Transverse colon (tissue), 4 donors: ENCODE measurements around the gene CLK4.

ENCODE experiments used
- CTCF ChIP-seq, 5 experiments: fragments of 200-600 bp in 3 of 5; fragments of 450-650 bp in 2 of 5; sonication (generic) in 3 of 5; IDR thresholded peaks; 1 replicate in 2 of 5; 2 replicates in 3 of 5; pipeline ENCODE4 v1.5.1; 2016 to 2017; ENCODE audit warnings: antibody characterized with exemption in 5 of 5, inconsistent platforms in 3 of 5, mild to moderate bottlenecking in 2 of 5, moderate library complexity in 1 of 5
- EP300 ChIP-seq: sonication (generic); formaldehyde crosslinking; IDR thresholded peaks from one replicate; pipeline ENCODE4 v1.6.1; 2017; ENCODE audit warnings: antibody characterized with exemption, low read depth
- POLR2A ChIP-seq: fragments of 450-650 bp; IDR thresholded peaks from one replicate; pipeline ENCODE4 v1.6.1; 2016; ENCODE audit warnings: antibody characterized with exemption, mild to moderate bottlenecking, moderate library complexity
- POLR2AphosphoS5 ChIP-seq, 3 donors: sonication (generic); formaldehyde crosslinking; IDR thresholded peaks; one replicate each; pipeline ENCODE4 v1.6.1; 2016; ENCODE audit warnings: antibody characterized with exemption in 3 of 3

GRCh38 chr5:178622679-178623247 is 4.1 kb downstream of the CLK4 start:
- TF ChIP-seq CTCF (IDR thresholded peaks at IDR 0.05) (no peak), POLR2A (no peak), EP300 (no peak), POLR2AphosphoS5 (IDR thresholded peaks at IDR 0.05) (no peak)
